CD1c-positive myeloid dendritic cell (primary cell): ENCODE data around the gene MED31.
"Not testable (repeated sequence)": the region's sequence is repeated elsewhere in the genome, so short reads cannot be mapped to it uniquely, and the experiment has no call there.

ENCODE experiments used
- DNase-seq: peaks from one replicate; pipeline ENCODE4 v3.0.0-alpha.2; 2016; ENCODE audit errors: extremely low spot score

The MED31 gene

DNA sequence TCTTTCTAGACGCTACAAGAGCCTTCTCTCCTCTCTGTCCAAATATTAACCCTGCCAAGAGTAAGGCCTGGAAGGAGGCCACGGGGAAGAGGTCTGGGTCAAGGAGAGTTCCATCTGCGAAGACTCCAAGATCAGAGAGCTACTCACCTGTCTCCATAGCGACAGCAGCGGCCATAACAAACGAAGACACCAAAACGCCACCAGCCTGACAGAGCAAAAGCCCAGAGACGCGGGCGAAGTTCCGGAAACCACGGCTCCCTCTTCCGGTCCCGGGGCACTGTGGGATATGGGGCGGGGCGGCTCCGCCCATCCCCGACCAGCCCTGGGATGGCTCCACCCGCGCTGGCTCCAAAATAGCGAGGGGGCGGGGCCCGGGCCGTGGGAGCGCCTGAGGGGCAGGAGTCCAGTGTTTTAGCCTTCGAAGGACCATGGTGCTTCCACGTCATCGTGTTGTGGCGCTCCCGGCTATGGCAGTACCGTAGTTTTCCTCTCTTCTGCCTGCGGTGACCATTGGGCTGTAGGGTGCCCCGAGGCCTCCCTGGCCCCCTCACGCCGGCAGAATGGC lies at the start of gene MED31, which contains the start of gene C17orf100:
Gene MED31 (minus strand): TSS at position 252 of the 565 bp plus-strand sequence. CDS start 77 bp downstream, at position 175.
Gene C17orf100 (plus strand): TSS at position 409 of the 565 bp plus-strand sequence. CDS start 152 bp downstream, at position 561.
- DNase-seq: peak; percentile 98

- no peak for DNase-seq
Measured at GRCh38 chr17:6700948-6701307, 49.5 kb upstream of the MED31 start.

DNA sequence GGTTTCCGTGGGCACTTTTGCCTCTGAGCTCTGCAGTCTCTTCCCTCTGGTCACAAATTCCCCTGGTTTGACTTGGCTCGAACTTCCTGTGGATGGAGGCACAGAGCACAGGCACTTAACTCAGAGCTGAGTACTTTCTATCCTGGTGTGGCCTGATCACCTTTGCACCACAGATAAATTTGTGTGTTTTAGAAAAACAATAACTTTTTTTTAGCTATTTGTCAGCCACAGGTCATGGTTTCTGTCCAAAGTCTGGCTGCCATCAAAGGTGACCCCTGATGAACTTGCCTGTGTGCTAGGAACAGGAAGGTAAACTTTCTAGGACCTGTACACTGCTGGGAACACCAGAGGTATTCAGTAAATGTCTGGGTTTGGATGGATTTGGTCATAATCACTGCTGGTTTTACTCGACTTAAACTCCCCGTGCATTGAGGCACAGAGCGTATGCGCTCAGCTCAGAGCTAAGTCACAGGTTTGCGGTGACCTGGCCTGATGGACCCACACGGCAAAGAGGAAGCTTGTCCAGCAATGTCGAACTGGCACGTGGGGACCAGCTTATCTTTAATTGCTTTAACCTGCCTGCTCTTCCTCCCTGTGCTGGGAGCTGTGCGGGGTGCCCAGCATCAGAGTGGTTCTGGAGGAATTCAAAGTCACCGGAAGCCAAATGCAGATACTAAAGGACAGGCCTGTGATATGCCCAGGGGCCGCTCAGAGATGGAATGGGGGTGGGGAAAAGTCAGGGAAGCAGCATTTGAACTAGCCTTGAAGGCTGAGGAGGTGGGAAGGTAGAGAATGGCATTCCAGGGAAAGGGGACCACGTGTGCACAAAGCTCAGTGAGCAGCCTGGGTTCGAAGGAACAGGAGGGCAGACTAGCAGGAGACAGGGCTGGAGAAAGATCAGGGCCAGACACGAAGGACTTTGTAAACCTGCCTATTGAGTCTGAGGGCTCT lies 48.9 kb upstream of the MED31 start:
- DNase-seq: no peak

- DNase-seq: no peak
Measured at GRCh38 chr17:6698004-6698403, 46.6 kb upstream of the MED31 start.

DNA sequence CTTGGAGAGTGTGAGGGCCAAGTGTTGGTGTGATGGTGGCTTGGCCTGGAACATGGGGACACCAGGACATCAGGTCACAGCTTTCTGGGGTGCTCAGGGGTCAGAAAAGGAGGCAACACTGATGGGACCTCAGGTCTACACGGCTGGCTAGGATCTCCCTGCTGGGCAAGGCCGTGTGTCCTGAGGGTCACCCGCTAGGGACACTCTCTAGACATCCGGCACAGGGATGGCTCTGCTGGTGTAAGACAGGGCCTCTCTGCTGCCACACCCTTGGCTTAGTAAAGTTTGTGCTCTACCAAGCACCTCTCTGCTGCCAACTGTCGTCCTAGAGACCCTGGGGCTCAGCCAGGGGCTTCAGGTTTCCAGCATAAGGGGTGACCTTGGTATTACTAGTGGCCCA lies 45.5 kb upstream of the MED31 start:
- DNase-seq: no peak

- DNase-seq: no peak
Measured at GRCh38 chr17:6695565-6695964, 44.2 kb upstream of the MED31 start.

DNA sequence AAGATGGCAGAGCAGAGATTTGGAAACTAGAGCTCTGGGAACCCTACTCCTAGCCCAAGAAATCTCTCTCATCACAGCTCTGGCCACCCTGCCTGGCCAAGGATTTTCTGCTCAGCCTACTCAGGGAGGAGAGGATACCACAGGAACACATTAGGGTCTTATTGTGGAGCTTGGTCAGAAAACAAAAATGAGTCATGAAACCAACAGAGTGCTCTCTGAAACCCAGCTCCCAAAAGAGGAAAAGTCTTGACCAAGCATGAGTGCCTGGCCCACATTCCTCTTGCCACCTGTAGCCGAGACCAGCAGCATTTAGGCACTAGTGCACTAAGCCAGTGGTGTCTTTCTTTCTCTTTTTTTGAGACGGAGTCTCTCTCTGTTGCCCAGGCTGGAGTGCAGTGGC lies 43.6 kb upstream of the MED31 start:
- DNase-seq: no peak

GRCh38 chr17:6691958-6692357 lies 40.6 kb upstream of the MED31 start:
- DNase-seq: not testable (repeated sequence)

GRCh38 chr17:6691546-6691945 lies 40.1 kb upstream of the MED31 start:
- DNase-seq: no peak

- DNase-seq: no peak
Measured at GRCh38 chr17:6690641-6691040, 39.2 kb upstream of the MED31 start.

- no peak for DNase-seq
Measured at GRCh38 chr17:6688944-6689343, 37.5 kb upstream of the MED31 start.

- no peak for DNase-seq
Measured at GRCh38 chr17:6686026-6686425, 34.6 kb upstream of the MED31 start.

DNA sequence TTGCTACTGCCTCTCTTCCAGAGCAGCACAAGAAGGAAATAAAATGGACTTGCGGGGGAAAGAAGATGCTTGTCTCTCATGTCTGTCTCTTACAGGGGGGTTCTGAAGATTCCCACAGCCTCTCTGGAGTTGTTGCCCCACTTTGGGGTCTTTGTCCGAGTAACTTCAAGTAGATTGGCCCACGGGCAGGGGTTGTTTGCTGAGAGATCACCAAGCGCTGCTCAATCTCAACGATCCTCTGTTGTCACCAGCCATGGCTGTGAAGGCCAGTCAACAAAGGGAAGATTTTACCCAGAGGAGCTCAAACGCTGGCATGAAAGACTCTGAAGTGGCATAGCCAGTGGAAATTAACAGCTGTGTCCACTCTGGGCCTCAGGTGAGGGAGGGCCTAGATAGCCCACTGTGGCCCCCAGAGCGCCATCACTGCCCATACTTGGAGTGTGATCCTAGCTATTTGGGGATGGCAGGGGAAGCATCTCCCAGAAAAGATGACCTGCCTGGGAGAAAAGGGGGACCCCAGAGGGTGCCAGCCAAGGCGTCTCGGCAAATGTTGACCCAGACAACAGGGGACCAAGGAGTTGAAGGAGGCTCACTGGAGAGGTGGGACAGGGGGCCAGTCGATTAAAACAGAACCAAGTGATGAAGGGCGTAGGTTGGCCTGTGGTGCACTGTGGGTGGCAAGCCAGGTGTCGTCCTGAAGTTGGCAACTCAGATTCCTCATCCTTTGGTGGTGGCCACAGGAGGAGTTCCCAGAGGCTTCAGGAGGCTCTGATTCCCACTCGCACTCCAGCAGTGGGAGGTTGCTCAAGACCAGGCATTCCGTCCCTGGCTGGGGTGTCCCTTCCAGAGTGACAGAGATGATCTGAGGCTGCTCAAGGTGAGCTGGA lies 33.7 kb upstream of the MED31 start:
- no peak for DNase-seq

- no peak for DNase-seq
Measured at GRCh38 chr17:6684460-6684783, 33.0 kb upstream of the MED31 start.

- no peak for DNase-seq
Measured at GRCh38 chr17:6683730-6684459, 32.5 kb upstream of the MED31 start.

- no peak for DNase-seq
Measured at GRCh38 chr17:6683081-6683684, 31.8 kb upstream of the MED31 start.

DNA sequence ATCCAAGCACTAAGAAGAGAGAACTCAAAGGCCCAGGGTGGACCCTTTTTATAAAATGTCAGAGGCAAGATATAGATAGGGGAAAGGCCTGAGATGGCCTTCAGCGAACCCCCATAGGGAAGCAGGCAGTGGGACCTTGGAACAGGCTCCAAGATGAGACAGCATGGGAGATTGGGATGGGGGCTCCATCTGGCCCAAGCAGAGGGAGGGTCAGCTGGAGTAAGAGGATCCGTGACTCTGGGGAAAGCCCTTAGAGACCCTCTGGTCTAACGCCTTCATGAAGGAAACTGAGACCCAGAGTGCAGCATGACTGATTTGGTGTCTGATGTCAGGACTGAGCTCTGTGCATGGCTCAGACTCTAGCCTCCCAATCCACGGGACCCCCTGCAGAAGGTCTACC lies 30.9 kb upstream of the MED31 start:
- DNase-seq: no peak

- no peak for DNase-seq
Measured at GRCh38 chr17:6681671-6682070, 30.3 kb upstream of the MED31 start.

- DNase-seq: no peak
Measured at GRCh38 chr17:6681176-6681575, 29.8 kb upstream of the MED31 start.

DNA sequence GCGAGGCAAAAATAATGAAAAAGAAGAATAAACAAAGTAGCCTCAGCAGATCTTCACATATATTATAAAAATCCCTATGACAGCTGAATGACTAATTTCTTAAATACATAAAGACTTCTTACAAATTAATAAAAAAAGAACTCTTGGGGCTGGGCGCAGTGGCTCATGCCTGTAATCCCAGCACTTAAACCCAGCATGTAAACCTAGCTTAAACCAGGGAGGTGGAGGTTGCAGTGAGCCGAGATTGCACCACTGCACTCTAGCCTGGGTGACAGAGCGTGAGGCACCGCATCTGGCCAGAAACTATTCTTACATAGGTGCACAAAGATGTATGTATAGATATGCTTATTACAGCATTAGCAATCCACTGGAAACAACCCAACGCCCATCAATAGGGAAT lies 27.8 kb upstream of the MED31 start:
- no peak for DNase-seq

- DNase-seq: no peak
Measured at GRCh38 chr17:6677946-6678345, 26.5 kb upstream of the MED31 start.
